ENCODE data around the gene ZNF331. TPM values are rescaled to one million over a fixed set of nuclear protein-coding genes. Genes with fewer than 3 reads are reported as not detected.

The ZNF331 gene
- total RNA-seq, 1 experiment from 2014 or later: 56.7 TPM

DNA sequence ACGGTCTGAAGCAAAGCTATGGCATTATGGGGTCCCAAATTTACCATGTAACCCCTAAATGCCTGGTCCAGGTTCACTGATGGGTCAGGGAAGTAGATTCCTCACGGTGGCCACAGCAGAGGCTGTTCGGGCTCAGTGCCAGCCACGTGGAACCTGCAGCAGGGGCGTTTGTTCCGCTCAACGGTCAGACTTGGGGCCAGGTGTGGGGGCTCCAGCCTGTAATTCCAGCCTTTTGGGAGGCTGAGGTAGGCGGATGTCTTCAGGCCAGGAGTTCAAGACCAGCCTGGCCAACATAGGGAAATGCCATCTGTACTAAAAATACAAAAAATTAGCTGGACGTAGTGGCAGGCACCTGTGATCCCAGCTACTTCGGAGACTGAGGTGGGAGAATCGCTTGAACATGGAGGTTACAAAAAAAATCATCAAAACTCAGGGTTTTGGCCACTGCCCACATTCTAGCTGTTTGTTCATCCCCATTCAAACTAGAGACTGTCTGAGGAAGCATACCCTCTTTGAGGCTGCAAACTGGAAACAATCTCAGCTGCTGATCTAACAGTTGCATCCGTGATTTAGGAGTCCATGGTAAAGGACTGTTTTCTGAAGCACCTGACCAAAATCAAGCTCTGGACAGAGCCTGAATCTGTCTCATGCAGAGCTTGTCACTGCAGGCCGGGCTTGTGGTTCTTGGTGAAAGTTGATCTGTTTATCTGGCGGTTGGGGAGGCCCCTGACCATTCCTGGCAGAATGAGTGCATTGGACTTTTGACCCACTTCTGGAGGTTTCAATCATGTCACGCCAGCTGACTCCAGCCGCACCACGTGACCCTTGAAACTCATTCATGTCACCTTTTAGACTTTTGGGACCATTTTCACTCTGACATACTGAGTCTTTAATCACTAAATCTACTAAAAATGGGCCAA lies 30.2 kb upstream of the ZNF331 start (continued):
- TF ChIP-seq, protein P1, sequence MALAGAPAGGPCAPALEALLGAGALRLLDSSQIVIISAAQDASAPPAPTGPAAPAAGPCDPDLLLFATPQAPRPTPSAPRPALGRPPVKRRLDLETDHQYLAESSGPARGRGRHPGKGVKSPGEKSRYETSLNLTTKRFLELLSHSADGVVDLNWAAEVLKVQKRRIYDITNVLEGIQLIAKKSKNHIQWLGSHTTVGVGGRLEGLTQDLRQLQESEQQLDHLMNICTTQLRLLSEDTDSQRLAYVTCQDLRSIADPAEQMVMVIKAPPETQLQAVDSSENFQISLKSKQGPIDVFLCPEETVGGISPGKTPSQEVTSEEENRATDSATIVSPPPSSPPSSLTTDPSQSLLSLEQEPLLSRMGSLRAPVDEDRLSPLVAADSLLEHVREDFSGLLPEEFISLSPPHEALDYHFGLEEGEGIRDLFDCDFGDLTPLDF (CRISPR knock-in tag; IDR thresholded peaks at IDR 0.05): no peak
- TF ChIP-seq IRF2 (CRISPR knock-in tag; IDR thresholded peaks at IDR 0.05; ENCODE audit: borderline replicate concordance, low read depth) (no peak), CBFB (CRISPR knock-in tag; IDR thresholded peaks at IDR 0.05; ENCODE audit: low read depth) (no peak), OVOL2 (CRISPR knock-in tag; IDR thresholded peaks at IDR 0.05; ENCODE audit: borderline replicate concordance) (no peak)

DNA sequence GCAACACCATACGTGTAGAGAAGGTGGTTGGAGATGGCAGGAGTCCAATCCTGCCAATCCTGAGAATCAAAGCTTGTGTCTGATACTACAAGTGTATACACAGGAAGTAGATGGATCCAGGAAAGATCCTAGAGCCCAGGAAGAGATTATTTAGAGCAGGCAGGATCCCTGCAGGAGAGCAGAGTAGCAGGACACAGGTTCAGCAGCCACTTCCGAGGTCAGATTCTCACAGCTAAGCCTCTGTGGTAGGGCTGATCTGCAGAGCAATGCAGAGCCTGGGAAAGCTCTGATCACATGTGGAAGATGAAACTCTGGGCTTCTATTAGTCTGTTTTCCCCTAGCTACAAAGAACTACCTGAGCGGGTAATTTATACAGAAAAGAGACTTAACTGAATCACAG lies 28.5 kb upstream of the ZNF331 start:
- Mint-ChIP-seq H3K36me3 (no peaks in the 10 kb centered on the region), H3K27me3 (ENCODE audit: low read depth) (no peaks in the 10 kb centered on the region), H3K27ac (peak overlapping the region; percentile 8; the same call in 1 of the 2 replicates), H3K4me1 (peaks cover 23% of the 10 kb centered on the region), H3K4me3 (no peak overlapping the region), H3K9me3 (no peaks in the 10 kb centered on the region)
- ChIA-PET POLR2A (no interaction called here), CTCF (interaction anchor here (2.3 to 2.4 kb wide), 2 partner anchors 85 to 314 kb away, joined by 11 to 27 read pairs; no protein-coding TSS in a partner anchor)
- no peak for DNase-seq (ENCODE audit: low spot score)
- ATAC-seq: no peak
- TF ChIP-seq, protein P2, sequence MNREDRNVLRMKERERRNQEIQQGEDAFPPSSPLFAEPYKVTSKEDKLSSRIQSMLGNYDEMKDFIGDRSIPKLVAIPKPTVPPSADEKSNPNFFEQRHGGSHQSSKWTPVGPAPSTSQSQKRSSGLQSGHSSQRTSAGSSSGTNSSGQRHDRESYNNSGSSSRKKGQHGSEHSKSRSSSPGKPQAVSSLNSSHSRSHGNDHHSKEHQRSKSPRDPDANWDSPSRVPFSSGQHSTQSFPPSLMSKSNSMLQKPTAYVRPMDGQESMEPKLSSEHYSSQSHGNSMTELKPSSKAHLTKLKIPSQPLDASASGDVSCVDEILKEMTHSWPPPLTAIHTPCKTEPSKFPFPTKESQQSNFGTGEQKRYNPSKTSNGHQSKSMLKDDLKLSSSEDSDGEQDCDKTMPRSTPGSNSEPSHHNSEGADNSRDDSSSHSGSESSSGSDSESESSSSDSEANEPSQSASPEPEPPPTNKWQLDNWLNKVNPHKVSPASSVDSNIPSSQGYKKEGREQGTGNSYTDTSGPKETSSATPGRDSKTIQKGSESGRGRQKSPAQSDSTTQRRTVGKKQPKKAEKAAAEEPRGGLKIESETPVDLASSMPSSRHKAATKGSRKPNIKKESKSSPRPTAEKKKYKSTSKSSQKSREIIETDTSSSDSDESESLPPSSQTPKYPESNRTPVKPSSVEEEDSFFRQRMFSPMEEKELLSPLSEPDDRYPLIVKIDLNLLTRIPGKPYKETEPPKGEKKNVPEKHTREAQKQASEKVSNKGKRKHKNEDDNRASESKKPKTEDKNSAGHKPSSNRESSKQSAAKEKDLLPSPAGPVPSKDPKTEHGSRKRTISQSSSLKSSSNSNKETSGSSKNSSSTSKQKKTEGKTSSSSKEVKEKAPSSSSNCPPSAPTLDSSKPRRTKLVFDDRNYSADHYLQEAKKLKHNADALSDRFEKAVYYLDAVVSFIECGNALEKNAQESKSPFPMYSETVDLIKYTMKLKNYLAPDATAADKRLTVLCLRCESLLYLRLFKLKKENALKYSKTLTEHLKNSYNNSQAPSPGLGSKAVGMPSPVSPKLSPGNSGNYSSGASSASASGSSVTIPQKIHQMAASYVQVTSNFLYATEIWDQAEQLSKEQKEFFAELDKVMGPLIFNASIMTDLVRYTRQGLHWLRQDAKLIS (CRISPR knock-in tag; IDR thresholded peaks at IDR 0.05; ENCODE audit: borderline replicate concordance): no peak
- no peak for TF ChIP-seq SMAD3 (CRISPR knock-in tag; IDR thresholded peaks at IDR 0.05; ENCODE audit: borderline replicate concordance)
- TF ChIP-seq FOXP1 (CRISPR knock-in tag; IDR thresholded peaks at IDR 0.05; ENCODE audit: borderline replicate concordance): no peak
- no peak for TF ChIP-seq NR2C2 (CRISPR knock-in tag; IDR thresholded peaks at IDR 0.05)
- TF ChIP-seq, protein P3, sequence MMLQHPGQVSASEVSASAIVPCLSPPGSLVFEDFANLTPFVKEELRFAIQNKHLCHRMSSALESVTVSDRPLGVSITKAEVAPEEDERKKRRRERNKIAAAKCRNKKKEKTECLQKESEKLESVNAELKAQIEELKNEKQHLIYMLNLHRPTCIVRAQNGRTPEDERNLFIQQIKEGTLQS (CRISPR knock-in tag; conservative IDR thresholded peaks at IDR 0.05): no peak
- no peak for TF ChIP-seq CBFB (CRISPR knock-in tag; IDR thresholded peaks at IDR 0.05; ENCODE audit: low read depth)
- no peak for TF ChIP-seq SMAD4 (CRISPR knock-in tag; IDR thresholded peaks at IDR 0.05)
- TF ChIP-seq, protein P4, sequence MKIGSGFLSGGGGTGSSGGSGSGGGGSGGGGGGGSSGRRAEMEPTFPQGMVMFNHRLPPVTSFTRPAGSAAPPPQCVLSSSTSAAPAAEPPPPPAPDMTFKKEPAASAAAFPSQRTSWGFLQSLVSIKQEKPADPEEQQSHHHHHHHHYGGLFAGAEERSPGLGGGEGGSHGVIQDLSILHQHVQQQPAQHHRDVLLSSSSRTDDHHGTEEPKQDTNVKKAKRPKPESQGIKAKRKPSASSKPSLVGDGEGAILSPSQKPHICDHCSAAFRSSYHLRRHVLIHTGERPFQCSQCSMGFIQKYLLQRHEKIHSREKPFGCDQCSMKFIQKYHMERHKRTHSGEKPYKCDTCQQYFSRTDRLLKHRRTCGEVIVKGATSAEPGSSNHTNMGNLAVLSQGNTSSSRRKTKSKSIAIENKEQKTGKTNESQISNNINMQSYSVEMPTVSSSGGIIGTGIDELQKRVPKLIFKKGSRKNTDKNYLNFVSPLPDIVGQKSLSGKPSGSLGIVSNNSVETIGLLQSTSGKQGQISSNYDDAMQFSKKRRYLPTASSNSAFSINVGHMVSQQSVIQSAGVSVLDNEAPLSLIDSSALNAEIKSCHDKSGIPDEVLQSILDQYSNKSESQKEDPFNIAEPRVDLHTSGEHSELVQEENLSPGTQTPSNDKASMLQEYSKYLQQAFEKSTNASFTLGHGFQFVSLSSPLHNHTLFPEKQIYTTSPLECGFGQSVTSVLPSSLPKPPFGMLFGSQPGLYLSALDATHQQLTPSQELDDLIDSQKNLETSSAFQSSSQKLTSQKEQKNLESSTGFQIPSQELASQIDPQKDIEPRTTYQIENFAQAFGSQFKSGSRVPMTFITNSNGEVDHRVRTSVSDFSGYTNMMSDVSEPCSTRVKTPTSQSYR (CRISPR knock-in tag; IDR thresholded peaks at IDR 0.05): no peak
- TF ChIP-seq, protein P5, sequence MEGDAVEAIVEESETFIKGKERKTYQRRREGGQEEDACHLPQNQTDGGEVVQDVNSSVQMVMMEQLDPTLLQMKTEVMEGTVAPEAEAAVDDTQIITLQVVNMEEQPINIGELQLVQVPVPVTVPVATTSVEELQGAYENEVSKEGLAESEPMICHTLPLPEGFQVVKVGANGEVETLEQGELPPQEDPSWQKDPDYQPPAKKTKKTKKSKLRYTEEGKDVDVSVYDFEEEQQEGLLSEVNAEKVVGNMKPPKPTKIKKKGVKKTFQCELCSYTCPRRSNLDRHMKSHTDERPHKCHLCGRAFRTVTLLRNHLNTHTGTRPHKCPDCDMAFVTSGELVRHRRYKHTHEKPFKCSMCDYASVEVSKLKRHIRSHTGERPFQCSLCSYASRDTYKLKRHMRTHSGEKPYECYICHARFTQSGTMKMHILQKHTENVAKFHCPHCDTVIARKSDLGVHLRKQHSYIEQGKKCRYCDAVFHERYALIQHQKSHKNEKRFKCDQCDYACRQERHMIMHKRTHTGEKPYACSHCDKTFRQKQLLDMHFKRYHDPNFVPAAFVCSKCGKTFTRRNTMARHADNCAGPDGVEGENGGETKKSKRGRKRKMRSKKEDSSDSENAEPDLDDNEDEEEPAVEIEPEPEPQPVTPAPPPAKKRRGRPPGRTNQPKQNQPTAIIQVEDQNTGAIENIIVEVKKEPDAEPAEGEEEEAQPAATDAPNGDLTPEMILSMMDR (IDR thresholded peaks at IDR 0.05): no peak
- TF ChIP-seq, protein P6, sequence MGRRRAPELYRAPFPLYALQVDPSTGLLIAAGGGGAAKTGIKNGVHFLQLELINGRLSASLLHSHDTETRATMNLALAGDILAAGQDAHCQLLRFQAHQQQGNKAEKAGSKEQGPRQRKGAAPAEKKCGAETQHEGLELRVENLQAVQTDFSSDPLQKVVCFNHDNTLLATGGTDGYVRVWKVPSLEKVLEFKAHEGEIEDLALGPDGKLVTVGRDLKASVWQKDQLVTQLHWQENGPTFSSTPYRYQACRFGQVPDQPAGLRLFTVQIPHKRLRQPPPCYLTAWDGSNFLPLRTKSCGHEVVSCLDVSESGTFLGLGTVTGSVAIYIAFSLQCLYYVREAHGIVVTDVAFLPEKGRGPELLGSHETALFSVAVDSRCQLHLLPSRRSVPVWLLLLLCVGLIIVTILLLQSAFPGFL (CRISPR knock-in tag; IDR thresholded peaks at IDR 0.05; ENCODE audit: borderline replicate concordance): no peak
- no peak for TF ChIP-seq ZNF416 (CRISPR knock-in tag; IDR thresholded peaks at IDR 0.05)
- TF ChIP-seq, protein P7, sequence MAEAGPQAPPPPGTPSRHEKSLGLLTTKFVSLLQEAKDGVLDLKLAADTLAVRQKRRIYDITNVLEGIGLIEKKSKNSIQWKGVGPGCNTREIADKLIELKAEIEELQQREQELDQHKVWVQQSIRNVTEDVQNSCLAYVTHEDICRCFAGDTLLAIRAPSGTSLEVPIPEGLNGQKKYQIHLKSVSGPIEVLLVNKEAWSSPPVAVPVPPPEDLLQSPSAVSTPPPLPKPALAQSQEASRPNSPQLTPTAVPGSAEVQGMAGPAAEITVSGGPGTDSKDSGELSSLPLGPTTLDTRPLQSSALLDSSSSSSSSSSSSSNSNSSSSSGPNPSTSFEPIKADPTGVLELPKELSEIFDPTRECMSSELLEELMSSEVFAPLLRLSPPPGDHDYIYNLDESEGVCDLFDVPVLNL (CRISPR knock-in tag; IDR thresholded peaks at IDR 0.05; ENCODE audit: borderline replicate concordance, low read depth): no peak
- TF ChIP-seq, protein P8, sequence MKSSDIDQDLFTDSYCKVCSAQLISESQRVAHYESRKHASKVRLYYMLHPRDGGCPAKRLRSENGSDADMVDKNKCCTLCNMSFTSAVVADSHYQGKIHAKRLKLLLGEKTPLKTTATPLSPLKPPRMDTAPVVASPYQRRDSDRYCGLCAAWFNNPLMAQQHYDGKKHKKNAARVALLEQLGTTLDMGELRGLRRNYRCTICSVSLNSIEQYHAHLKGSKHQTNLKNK (CRISPR knock-in tag; IDR thresholded peaks at IDR 0.05): no peak
- TF ChIP-seq, protein P9, sequence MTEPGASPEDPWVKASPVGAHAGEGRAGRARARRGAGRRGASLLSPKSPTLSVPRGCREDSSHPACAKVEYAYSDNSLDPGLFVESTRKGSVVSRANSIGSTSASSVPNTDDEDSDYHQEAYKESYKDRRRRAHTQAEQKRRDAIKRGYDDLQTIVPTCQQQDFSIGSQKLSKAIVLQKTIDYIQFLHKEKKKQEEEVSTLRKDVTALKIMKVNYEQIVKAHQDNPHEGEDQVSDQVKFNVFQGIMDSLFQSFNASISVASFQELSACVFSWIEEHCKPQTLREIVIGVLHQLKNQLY (CRISPR knock-in tag; IDR thresholded peaks at IDR 0.05): no peak

Data from WTC11 (cell line).